ENCODE results near the gene AOX1.
"Not testable (repeated sequence)": the region's sequence is repeated elsewhere in the genome, so short reads cannot be mapped to it uniquely, and the experiment has no call there.

AOX1 gene

DNA sequence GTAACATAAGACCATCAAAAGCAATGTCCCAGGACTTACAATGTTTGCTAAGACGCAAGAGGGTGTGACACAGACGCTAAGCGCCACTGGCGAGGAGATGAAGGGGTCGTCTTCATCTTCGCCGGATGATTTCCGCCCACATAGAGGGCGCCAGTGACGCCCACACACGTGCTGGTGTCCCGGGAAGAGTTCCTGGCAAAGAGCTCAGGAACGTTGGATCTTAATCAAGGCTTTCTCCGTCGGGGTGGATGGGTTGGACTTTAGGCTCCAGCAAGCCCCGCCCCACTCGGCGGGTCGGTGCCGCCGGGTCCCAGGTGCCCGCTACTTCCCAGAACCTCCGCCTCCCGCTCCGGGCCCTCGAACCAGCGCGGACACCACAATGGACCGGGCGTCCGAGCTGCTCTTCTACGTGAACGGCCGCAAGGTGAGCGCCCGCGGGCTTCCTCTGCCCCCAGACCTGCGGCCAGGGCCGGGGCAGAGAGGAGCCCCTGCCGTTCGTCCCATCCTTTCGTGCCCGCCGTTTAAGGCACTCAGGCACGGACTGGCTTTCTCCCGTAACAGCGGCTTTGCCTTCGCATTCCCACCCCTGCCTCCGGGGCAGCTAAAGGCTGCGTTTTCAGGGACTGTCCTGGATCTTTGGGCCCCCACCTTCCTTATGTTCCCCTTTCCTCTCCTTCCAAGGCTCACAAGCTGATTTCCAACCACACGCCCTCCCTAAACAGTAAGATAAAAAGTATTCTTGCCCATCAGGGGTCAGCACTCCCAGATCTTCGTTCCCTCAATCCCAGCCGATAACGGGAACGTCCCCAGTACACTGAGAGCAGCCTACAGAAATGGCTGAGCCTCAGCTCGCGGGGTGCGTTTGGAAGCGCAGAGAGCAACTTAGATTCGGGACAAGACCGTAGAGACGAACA lies at the start of gene AOX1:
Gene AOX1, plus strand, starts transcription at position 285 of the 914 bp plus-strand sequence. Its CDS starts 95 bp downstream, at position 380.
- peak in 1 of 2 donors; percentile 14 for DNase-seq

DNA sequence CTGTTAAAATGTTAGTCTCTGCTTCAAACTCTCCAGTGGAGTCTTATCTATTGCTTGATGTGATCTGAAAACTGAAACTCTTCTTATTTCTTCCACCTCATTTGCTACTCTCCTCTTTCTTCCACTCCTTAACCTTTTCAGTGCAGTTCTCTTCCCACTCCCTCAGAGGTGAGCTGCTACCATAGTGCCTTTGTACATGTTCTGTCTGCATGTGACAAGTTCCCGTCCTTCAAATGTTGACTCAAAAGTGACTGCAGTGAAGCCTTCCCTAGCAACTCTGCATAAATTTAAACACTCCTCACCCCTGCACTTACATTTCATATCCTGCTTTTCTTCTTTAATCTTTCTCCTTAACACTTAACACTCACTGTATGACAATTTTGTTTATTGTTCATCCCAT lies 47.7 kb upstream of the AOX1 start:
- DNase-seq: no peak

DNA sequence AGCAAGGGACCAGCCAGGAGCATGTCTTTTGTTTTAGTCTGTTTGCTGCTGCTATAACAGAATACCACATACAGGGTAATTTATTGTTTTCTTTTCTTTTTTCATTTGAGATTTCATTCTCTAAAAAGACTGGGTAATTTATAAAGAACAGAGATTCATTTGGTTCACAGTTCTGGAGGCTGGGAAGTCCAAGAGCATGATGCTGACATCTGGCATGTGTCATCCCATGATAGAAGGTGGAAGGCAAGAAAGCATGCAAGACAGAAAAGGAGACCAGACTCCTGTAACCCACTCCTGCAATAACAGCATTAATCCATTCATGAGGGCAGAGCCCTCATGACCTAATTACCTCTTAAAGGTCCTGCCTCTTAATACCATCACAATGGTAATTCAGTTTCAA lies 45.0 kb upstream of the AOX1 start:
- DNase-seq: no peak

DNA sequence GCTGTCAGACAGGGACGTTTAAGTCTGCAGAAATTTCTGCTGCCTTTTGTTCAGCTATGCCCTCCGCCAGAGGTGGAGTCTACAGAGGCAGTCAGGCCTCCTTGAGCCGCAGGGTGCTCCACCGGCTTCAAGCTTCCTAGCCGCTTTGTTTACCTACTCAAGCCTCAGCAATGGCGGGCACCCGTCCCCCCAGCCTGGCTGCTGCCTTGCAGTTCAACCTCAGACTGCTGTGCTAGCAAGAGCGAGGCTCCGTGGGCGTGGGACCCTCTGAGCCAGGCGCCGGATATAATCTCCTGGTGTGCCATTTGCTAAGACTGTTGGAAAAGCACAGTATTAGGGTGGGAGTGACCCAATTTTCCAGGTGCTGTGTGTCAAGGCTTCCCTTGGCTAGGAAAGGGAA lies 19.2 kb upstream of the AOX1 start:
- DNase-seq: not testable (repeated sequence)

DNA sequence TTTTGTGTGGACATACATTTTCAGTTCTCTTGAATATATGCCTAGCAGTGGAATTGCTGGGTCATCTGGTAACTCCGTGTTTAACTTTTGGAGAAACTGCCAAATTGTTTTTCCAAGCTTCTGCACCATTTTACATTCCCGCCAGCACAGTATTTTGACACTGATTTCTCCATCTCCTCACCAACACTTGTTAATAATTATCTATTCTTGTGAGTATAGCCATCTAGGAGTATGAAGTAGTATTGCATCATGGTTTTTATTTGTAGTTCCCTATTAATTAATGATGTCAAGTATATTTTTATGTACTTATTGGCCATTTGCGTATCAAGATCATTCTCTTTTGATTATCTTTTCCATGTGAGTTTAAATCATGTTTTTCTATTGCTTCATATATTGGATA lies 17.9 kb upstream of the AOX1 start:
- no peak for DNase-seq

DNA sequence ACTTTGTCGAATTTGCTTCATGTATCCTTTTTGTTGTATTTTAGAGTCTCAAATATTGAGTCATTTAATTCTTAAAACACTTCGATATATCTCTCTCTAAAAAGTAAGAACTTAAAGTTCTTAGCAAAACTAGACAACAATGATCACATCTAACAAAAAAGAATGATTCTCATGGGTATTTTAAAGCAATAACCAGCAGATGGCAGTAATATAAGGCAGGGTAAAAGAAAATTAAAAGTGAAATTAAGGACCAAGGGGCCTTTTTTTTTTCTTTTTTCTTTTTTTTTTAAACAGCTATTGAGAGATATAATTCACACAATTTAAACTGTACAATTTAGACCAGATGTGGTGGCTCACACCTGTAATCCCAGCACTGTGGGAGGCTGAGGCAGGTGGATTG lies 9.9 kb upstream of the AOX1 start:
- no peak for DNase-seq

DNA sequence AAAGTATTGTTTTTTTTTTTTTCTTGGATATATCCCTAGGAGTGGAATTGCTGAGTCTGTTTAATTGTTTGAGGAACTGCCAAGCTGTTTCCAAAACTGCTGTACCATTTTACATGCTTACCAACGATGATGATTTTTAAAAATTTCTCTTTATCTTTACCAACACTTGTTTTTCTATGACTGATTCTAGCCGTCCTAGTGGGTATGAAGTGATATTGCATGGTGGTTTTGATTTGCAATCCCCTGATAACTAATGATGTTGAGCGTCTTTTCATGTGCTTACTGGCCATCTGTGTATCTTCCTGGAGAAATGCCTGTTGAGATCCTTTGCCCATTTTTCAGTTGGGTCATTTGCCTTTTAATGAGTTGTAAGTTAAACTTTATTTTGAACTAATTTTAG lies 8.8 kb upstream of the AOX1 start:
- no peak for DNase-seq

DNA sequence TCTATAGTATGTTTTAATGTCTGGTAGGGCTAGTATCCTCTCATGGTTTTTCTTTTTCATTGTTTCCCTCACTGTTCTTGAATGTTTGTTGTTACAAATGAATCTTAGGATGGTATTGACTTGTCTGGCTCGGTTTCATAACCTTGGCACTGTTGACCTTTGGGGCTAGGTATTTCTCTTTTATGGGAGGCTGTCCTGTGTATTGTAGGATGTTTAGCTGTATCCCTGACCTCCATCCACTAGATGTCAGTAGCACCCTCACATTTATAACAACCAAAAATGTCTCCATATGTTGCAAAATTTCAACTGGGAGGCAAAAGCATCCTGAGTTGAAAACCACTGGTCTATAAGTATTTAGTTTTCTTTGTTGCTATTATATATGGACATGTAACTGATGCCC lies 7.0 kb upstream of the AOX1 start:
- DNase-seq: no peak

DNA sequence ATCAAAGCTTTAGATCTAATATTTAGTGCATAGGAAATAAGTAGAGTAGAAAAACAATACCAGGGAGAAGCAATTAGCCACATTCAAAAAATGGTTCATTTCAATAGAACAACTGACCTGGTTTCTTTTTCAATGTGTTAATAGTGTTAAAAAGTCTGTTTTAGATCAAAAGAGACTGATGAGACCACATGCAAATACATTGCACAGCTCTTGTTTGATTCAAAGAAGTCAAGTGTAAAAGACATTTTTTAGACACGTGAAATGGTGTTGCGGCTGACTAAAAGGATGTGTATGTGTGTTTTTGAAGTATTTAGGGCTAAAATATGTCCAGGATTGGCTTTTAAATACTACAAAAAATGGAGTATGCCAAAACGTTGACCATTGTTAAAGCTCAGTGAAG lies 1.2 kb upstream of the AOX1 start:
- no peak for DNase-seq

DNA sequence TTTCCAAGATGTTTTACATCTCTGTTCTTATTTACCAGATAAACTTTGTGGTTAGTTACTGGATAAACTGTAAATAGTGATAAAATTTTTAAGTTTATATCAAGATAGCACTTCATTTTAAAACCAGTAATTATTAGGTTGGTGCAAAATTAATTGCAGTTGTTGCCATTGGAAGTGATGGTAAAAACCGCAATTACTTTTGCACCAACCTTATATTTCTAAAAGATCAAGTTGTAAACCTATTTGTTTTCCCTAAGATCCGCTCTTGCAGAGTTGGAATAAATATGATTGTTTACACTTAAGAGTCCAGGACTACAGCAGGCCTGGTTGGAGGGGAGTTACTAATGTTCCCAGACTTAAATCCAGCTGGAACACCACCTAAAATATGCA lies 479 bp upstream of the AOX1 start:
- no peak for DNase-seq

DNA sequence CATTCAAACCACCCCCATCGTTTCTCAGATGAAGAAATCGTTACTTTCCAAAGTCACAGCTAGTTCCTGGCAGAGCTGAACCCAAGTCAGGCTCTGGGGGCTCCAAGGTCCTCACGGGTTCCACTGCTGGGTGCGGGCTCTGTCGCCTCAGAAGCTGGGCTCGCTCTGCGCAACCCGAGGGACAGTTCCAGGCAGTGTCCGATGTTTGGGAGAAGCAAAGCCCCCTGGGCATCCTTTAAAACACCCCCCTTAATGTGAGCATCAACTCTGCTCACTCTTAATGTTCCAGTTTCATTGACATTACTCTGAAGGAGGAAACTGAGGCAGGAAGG lies 796 bp downstream of the AOX1 start:
- DNase-seq: no peak

DNA sequence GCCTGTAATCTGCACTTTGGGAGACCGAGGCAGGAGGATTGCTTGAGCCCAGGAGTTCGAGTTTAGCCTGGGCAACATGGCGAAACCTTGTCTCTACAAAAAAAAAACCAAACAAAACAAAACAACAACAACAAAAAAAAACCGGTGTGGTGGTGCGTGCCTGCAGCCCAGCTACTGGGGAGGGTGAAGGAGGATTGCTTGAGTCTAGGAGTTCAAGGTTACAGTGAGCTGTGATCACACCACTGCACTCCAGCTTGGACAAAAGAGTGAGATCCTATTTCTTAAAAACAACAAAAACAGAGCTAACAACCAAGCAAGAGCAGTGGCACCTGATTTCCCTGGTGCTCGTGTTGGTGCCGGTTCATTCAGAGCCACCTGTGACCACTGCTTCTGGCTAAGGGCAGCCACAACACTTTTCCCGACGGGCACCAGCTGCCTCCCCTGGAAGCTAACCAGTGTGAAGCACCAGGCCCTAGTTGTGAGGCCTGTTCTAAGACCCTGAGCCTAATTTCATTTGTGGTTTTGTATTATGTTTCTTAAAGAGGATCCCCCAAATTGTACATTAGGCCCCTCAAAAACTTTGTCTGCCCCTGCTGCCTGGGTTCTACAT lies 1.3 kb downstream of the AOX1 start:
- no peak for DNase-seq

DNA sequence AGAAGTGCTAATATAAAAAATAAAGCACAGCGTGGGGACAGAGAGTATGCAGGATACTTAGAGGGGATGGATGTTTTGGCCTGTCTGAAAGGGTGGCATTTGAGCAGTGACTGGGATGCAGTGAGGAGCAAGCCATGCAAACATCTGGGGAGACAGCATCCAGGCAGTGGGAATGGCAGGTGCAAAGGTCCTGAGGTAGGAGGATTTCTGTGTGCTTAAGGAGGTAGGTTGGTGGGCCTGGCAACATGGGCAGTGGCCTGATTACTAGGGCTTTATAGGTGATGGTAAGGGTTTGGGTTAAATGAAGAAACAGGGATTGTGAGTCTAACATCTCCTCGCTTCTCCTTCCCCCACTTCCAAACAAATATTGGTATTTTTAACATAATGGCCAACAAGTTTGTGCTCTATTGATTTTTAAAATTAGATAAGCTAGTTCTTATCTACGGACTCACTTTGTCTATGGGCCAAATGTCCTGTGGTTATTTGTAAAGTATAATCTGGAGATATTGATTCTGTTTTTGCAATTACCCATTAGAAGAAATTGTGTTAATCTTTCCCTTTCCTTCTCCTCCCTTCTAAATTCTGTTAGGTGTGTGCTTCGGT lies 2.4 kb downstream of the AOX1 start:
- DNase-seq: no peak

DNA sequence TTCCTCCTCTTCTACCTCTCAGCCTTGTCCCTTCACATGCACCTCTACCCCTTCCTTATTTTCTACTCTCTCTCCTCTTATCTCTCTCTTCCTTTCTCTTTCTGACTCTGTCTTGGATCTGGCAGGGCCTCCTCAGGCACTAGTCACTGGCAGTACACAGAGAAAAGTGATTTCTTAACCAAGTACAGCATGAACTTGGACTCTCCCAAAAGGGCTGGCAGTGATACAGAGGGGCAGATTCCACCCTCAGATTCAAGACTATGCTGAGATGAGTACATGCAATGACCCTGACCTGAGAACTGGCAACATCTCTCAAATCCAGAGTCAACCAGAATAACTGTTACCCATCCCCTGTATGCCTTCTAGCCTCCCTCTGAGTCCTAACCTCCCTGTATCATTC lies 4.3 kb downstream of the AOX1 start:
- no peak for DNase-seq

DNA sequence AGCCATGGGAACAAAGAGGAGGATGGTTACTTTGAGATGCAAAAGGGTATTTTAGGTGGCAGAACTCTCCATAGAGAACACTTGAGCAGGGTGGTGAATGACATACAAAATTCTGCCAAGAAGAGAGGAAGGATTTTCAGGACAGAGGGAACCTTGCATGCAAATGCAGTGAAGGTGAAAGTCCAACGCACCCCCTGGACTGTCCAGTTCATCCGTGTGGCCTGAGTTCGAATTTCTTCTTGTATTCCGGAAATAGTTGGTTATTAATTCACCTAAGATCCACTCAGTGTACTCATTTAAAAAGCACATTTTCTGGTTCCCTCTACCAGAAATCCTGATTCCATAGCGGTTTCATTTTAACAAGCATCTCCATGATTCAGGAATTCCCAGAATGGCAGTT lies 5.5 kb downstream of the AOX1 start:
- DNase-seq: no peak

DNA sequence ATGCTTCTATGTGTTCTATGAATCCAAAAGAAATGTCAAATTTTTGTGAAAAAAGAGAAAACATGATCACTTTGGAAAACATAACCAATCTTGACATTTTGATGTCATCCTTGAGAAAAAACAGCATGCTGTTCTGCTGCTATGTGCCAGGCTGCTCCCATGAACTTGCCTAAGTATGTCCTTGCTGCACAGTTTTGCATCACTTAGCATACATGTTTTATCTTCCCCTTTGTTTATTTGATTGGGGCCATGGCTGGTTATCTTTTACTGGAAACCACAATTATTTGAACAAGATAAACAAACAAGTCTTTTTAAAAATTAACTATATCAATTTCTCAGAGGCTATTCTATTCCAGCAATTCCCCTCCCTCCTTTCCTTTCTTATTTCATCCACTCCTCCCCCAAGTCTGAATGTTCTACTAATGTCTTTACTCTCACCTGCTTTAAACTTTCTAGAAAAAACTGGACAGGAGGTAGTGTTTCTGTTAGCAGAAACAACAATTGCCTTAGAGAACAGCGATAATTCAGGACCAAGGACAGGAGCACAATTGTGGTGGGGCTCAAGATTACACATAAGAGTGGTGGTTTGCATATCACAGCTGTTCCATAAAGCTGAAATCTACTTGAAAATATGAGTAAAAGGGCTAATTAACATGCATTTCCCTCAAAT lies 6.7 kb downstream of the AOX1 start:
- no peak for DNase-seq

DNA sequence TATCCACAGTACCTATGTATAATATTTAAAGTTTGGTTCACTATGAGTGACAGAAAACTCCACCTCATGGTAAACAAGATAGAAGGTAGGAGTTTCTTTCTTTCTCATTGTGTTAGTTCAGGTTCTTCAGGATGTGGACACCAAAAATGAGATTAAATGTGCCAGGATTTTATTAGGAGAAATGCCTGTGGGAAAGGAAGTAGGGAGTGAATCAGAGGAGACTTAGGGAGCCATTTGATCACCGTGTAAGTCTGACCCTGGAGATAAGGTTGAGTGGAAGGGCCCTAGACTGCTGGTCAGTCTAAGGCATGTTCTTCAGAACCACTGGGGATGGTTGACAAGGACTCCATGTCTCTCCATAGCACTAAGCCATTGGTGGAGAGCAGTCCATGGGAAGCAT lies 8.1 kb downstream of the AOX1 start:
- DNase-seq: no peak

DNA sequence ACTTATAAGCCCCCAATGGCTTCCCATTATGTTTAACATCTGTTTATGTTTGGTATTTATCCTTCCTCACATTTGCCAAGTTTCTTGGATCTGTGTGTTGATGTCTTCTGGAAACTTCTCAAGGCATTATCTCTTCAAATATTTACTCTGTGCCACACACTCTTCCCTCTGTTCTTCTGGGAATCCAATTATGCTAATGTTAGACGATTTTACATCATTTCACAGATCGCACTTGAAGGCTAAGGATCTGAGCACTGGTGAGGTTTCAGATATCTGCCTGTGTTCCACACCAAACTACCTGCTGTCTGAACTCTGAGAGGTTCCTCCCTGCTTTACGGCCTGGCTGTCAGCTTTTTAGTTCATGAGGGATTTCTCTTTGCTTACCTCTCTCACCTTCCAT lies 10.1 kb downstream of the AOX1 start:
- no peak for DNase-seq

DNA sequence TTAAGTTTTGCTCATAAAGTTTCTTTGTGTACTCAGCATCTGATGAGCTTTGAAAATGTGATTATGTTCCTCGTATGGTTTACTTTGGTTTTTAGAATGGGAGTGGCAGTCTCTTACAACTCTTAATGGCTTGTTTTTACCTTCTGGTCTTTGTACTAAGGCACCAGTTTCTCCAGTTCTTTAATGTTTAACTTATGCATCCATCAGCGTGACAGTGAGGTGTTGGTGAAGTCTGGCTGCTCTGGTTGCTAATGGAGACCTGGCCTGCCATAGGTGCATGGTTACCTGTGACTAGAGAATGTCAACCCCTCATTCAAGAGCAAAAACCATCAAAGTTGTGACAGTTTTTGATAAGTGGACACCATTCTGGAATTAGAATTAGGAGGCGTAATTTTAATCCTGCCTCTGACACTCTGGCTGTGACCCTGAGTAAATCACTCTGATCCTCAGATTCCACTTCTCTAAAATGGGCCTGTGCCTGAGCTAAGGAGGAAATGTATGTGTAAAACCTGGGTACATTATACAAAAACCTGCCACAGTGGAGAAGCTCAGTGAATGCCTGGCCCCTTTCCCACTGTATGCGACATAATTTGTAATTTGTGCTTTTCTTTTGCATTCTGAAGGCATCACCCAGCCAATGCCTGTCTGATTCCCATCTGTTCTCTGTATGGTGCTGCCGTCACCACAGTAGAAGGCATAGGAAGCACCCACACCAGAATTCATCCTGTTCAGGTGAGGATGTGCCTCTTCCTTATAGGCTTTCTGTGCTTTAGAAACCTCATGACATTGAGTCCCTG lies 11.2 kb downstream of the AOX1 start:
- DNase-seq: no peak

DNA sequence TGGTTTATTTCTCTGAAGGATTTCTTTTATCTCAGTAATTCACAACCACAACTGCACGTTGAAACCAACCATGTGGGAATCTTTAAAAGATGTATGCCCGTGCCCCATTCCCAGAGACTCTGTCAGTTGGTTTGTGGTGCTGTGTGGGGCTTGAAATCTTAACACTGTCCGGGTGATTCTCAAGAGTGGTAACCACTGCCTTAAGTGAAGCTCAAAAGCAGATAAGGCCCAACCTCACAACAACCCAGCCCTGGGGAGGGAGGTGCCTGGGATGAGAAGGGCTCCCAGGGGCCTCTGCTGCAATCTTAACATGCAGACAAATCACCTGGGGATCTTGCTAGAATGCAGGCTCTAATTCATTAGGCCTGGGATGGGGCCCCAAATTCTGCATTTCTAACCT lies 13.4 kb downstream of the AOX1 start:
- no peak for DNase-seq

DNA sequence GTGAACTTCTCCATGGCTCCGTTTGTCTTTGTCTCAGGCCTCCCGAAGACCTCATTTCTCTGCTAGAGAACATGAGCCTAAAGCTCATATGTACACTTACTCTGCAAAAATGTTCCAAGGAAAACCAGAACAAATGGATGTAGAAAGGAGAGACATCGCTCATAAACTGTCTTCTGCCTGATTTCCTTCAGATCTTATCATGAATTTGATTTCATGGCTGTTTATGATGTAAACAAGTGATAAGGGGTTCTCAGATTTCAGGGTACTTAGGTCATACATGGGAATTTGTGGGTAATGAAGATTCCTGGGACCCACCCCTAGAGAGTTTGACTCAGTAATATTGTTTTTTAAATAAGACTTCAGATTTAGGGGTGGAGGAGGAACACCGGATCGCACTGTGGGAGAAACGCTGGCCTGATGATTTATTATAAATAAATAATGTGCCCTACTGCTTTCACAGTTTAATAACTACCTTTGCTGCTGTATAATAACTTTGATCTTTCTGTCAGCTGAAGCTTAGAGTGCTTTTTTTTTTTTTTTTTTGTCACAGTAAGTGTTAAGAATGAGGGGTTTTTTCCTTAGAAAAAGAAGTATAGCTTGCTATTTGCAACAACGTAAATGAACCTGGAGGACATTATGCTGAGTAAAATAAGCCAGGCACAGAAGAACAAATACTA lies 14.9 kb downstream of the AOX1 start:
- DNase-seq: no peak

DNA sequence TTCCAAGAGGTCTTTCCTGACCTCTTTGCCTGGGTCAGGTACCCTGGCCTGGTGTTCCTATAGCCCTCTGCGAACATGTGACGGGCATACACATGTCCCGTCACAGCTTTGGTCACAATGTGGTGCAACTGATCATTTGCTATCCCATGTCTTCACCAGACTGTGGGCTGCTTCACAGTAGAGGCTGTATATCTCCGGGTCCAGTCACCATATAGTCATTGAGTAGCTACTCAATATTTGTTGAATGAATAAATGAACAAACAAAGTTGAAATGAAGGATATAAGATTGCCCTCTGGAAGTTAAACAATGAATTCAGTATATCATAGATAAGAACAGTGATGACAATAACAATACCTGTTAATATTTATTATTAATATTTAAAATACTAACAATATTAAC lies 16.8 kb downstream of the AOX1 start:
- DNase-seq: no peak
